Measurements from ENCODE around the gene INPP1. TPM values are rescaled to one million over a fixed set of nuclear protein-coding genes. Genes with fewer than 3 reads are reported as not detected.

INPP1 gene
- total RNA-seq, 1 experiment from 2014 or later, result 23.1 TPM

GRCh38 chr2:190376083-190376482, 32.7 kb downstream of the INPP1 start:
- CTCF ChIA-PET, result no interaction called here
- no peak for TF ChIP-seq CTCF (IDR thresholded peaks at IDR 0.05; ENCODE audit: unreplicated experiment)
- no TSS peak for BruUV-seq (replicated peaks)
- Mint-ChIP-seq H3K27me3 (ENCODE audit: unreplicated experiment) (no peaks in the 10 kb centered on the region), H3K36me3 (ENCODE audit: insufficient read depth, unreplicated experiment) (no peaks in the 10 kb centered on the region), H3K27ac (ENCODE audit: unreplicated experiment) (no peak overlapping the region), H3K9me3 (ENCODE audit: low read depth, unreplicated experiment) (no peaks in the 10 kb centered on the region), H3K4me1 (ENCODE audit: low read depth, unreplicated experiment) (no peaks in the 10 kb centered on the region), H3K4me3 (ENCODE audit: low read depth, unreplicated experiment) (no peak overlapping the region)
- intact Hi-C loops (cut with micrococcal nuclease; ENCODE audit: unreplicated experiment), result no loop called here
- no peak for DNase-seq

- no TSS peak for BruUV-seq (replicated peaks)
- H3K4me1 Mint-ChIP-seq (ENCODE audit: low read depth, unreplicated experiment), result no peaks in the 10 kb centered on the region
- no peak for TF ChIP-seq CTCF (IDR thresholded peaks at IDR 0.05; ENCODE audit: unreplicated experiment)
- H3K9me3 Mint-ChIP-seq (ENCODE audit: low read depth, unreplicated experiment), result no peaks in the 10 kb centered on the region
- H3K27me3 Mint-ChIP-seq (ENCODE audit: unreplicated experiment), result no peaks in the 10 kb centered on the region
- intact Hi-C loops (cut with micrococcal nuclease; ENCODE audit: unreplicated experiment), result no loop called here
- DNase-seq, result no peak
- no peaks in the 10 kb centered on the region for H3K36me3 Mint-ChIP-seq (ENCODE audit: insufficient read depth, unreplicated experiment)
- no peak overlapping the region for H3K27ac Mint-ChIP-seq (ENCODE audit: unreplicated experiment)
- CTCF ChIA-PET, result no interaction called here
- no peak overlapping the region for H3K4me3 Mint-ChIP-seq (ENCODE audit: low read depth, unreplicated experiment)
Measured at GRCh38 chr2:190376591-190377245, 33.3 kb downstream of the INPP1 start.

GRCh38 chr2:190378880-190379237, 35.5 kb downstream of the INPP1 start:
- no peak for TF ChIP-seq CTCF (IDR thresholded peaks at IDR 0.05; ENCODE audit: unreplicated experiment)
- no peaks in the 10 kb centered on the region for H3K9me3 Mint-ChIP-seq (ENCODE audit: low read depth, unreplicated experiment)
- intact Hi-C loops (cut with micrococcal nuclease; ENCODE audit: unreplicated experiment), result no loop called here
- no peaks in the 10 kb centered on the region for H3K36me3 Mint-ChIP-seq (ENCODE audit: insufficient read depth, unreplicated experiment)
- no peaks in the 10 kb centered on the region for H3K4me1 Mint-ChIP-seq (ENCODE audit: low read depth, unreplicated experiment)
- H3K27ac Mint-ChIP-seq (ENCODE audit: unreplicated experiment), result no peak overlapping the region
- CTCF ChIA-PET, result no interaction called here
- DNase-seq, result no peak
- no peaks in the 10 kb centered on the region for H3K27me3 Mint-ChIP-seq (ENCODE audit: unreplicated experiment)
- no TSS peak for BruUV-seq (replicated peaks)
- H3K4me3 Mint-ChIP-seq (ENCODE audit: low read depth, unreplicated experiment), result no peak overlapping the region

- DNase-seq, result no peak
- intact Hi-C loops (cut with micrococcal nuclease; ENCODE audit: unreplicated experiment), result no loop called here
- TF ChIP-seq CTCF (IDR thresholded peaks at IDR 0.05; ENCODE audit: unreplicated experiment), result no peak
- CTCF ChIA-PET, result no interaction called here
- H3K27me3 Mint-ChIP-seq (ENCODE audit: unreplicated experiment), result no peaks in the 10 kb centered on the region
- no peaks in the 10 kb centered on the region for H3K4me1 Mint-ChIP-seq (ENCODE audit: low read depth, unreplicated experiment)
- no TSS peak for BruUV-seq (replicated peaks)
- no peaks in the 10 kb centered on the region for H3K36me3 Mint-ChIP-seq (ENCODE audit: insufficient read depth, unreplicated experiment)
- no peaks in the 10 kb centered on the region for H3K9me3 Mint-ChIP-seq (ENCODE audit: low read depth, unreplicated experiment)
- no peak overlapping the region for H3K4me3 Mint-ChIP-seq (ENCODE audit: low read depth, unreplicated experiment)
- H3K27ac Mint-ChIP-seq (ENCODE audit: unreplicated experiment), result no peak overlapping the region
Measured at GRCh38 chr2:190379249-190379964, 36.0 kb downstream of the INPP1 start.
